Measurements from ENCODE around the gene DLG4. TPM values are rescaled to one million over a fixed set of nuclear protein-coding genes. Genes with fewer than 3 reads are reported as not detected.

Gene DLG4
- total RNA-seq, 1 experiment from 2014 or later = 59.7 TPM

DNA sequence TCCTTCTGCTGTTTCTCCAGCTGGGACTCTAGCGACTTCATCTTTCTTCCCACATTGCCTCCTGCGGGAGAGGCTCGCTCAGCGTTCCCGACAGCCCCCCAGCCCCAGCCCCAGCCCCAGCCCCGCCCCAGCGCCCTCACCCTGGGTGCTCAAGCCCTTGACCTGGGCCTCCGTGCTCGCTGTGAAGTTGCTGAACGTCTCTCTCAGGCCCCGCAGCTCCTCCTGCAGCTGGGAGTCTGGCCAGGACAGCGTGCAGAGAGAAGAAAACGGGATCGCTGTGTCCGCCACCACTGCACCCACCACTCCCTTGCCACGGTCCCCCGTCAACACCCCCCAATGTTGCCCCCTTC is 42.8 kb downstream of the DLG4 start:
- ChIA-PET POLR2A (interaction anchor here (1.3 to 1.9 kb wide), 3 partner anchors 44 to 134 kb away, joined by 3 to 8 read pairs (median 4); partner anchors contain the start of gene ACADVL), CTCF (interaction anchor here (0.7 to 4.5 kb wide), 35 partner anchors 9 to 211 kb away, joined by 3 to 75 read pairs (median 6); partner anchors contain the start of genes ACADVL, DLG4, PHF23 and SLC16A11)
- Mint-ChIP-seq H3K27me3 (ENCODE audit: low read depth) (peaks cover 10% of the 10 kb centered on the region), H3K4me3 (no peak overlapping the region), H3K36me3 (no peaks in the 10 kb centered on the region; the same call in none of the 2 replicates), H3K9me3 (no peaks in the 10 kb centered on the region), H3K4me1 (peaks cover 12% of the 10 kb centered on the region), H3K27ac (no peak overlapping the region)
- peak; percentile 9 for ATAC-seq
- DNase-seq (ENCODE audit: low spot score) = peak; percentile 37
- TF ChIP-seq AFF4 (CRISPR knock-in tag; IDR thresholded peaks at IDR 0.05; ENCODE audit: borderline replicate concordance) (no peak), ZNF416 (CRISPR knock-in tag; IDR thresholded peaks at IDR 0.05) (no peak), PREB (CRISPR knock-in tag; IDR thresholded peaks at IDR 0.05; ENCODE audit: borderline replicate concordance) (no peak), CBFB (CRISPR knock-in tag; IDR thresholded peaks at IDR 0.05; ENCODE audit: low read depth) (no peak), AR (CRISPR knock-in tag; IDR thresholded peaks at IDR 0.05) (no peak), ATF1 (CRISPR knock-in tag; IDR thresholded peaks at IDR 0.05) (no peak), ZNF532 (CRISPR knock-in tag; IDR thresholded peaks at IDR 0.05; ENCODE audit: borderline replicate concordance) (no peak)
- TF ChIP-seq, protein P1, sequence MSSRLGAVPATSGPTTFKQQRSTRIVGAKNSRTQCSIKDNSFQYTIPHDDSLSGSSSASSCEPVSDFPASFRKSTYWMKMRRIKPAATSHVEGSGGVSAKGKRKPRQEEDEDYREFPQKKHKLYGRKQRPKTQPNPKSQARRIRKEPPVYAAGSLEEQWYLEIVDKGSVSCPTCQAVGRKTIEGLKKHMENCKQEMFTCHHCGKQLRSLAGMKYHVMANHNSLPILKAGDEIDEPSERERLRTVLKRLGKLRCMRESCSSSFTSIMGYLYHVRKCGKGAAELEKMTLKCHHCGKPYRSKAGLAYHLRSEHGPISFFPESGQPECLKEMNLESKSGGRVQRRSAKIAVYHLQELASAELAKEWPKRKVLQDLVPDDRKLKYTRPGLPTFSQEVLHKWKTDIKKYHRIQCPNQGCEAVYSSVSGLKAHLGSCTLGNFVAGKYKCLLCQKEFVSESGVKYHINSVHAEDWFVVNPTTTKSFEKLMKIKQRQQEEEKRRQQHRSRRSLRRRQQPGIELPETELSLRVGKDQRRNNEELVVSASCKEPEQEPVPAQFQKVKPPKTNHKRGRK (CRISPR knock-in tag; IDR thresholded peaks at IDR 0.05; ENCODE audit: borderline replicate concordance) = no peak
- TF ChIP-seq, protein P2, sequence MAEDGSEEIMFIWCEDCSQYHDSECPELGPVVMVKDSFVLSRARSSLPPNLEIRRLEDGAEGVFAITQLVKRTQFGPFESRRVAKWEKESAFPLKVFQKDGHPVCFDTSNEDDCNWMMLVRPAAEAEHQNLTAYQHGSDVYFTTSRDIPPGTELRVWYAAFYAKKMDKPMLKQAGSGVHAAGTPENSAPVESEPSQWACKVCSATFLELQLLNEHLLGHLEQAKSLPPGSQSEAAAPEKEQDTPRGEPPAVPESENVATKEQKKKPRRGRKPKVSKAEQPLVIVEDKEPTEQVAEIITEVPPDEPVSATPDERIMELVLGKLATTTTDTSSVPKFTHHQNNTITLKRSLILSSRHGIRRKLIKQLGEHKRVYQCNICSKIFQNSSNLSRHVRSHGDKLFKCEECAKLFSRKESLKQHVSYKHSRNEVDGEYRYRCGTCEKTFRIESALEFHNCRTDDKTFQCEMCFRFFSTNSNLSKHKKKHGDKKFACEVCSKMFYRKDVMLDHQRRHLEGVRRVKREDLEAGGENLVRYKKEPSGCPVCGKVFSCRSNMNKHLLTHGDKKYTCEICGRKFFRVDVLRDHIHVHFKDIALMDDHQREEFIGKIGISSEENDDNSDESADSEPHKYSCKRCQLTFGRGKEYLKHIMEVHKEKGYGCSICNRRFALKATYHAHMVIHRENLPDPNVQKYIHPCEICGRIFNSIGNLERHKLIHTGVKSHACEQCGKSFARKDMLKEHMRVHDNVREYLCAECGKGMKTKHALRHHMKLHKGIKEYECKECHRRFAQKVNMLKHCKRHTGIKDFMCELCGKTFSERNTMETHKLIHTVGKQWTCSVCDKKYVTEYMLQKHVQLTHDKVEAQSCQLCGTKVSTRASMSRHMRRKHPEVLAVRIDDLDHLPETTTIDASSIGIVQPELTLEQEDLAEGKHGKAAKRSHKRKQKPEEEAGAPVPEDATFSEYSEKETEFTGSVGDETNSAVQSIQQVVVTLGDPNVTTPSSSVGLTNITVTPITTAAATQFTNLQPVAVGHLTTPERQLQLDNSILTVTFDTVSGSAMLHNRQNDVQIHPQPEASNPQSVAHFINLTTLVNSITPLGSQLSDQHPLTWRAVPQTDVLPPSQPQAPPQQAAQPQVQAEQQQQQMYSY (CRISPR knock-in tag; IDR thresholded peaks at IDR 0.05) = no peak
- TF ChIP-seq, protein P3, sequence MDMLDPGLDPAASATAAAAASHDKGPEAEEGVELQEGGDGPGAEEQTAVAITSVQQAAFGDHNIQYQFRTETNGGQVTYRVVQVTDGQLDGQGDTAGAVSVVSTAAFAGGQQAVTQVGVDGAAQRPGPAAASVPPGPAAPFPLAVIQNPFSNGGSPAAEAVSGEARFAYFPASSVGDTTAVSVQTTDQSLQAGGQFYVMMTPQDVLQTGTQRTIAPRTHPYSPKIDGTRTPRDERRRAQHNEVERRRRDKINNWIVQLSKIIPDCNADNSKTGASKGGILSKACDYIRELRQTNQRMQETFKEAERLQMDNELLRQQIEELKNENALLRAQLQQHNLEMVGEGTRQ (CRISPR knock-in tag; IDR thresholded peaks at IDR 0.05) = no peak
